ENCODE results near the gene ARMC8.

- no peak for TF ChIP-seq TAF1 (IDR thresholded peaks at IDR 0.05; ENCODE audit: low read depth, low read length)
- TF ChIP-seq MAFK (IDR thresholded peaks at IDR 0.05; ENCODE audit: low read depth, low read length): no peak
- no peak for TF ChIP-seq EZH2 (IDR thresholded peaks at IDR 0.05; ENCODE audit: low read depth, low read length, severe bottlenecking)
- no peak for TF ChIP-seq CTCF (IDR thresholded peaks at IDR 0.05; ENCODE audit: control extremely low read depth in 1 of 3, insufficient read depth in 1 of 3, low read depth in 1 of 3, low read length in 3 of 3)
- TF ChIP-seq USF2 (IDR thresholded peaks at IDR 0.05; ENCODE audit: low read length): no peak
Measured at GRCh38 chr3:138140940-138141339, 46.2 kb upstream of the ARMC8 start.

Measured in H1 (cell line).